ENCODE measurements around the gene L1CAM. TPM values are rescaled to one million over a fixed set of nuclear protein-coding genes. Genes with fewer than 3 reads are reported as not detected.

L1CAM gene
- total RNA-seq, 1 donor from 2014 or later, result 122 TPM

GRCh38 chrX:153844509-153845082 lies 41.4 kb downstream of the L1CAM start:
- DNase-seq (ENCODE audit: low read depth), result no peak

GRCh38 chrX:153836921-153837320 lies 49.1 kb downstream of the L1CAM start:
- TF ChIP-seq, protein P1, sequence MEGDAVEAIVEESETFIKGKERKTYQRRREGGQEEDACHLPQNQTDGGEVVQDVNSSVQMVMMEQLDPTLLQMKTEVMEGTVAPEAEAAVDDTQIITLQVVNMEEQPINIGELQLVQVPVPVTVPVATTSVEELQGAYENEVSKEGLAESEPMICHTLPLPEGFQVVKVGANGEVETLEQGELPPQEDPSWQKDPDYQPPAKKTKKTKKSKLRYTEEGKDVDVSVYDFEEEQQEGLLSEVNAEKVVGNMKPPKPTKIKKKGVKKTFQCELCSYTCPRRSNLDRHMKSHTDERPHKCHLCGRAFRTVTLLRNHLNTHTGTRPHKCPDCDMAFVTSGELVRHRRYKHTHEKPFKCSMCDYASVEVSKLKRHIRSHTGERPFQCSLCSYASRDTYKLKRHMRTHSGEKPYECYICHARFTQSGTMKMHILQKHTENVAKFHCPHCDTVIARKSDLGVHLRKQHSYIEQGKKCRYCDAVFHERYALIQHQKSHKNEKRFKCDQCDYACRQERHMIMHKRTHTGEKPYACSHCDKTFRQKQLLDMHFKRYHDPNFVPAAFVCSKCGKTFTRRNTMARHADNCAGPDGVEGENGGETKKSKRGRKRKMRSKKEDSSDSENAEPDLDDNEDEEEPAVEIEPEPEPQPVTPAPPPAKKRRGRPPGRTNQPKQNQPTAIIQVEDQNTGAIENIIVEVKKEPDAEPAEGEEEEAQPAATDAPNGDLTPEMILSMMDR (IDR thresholded peaks at IDR 0.05; ENCODE audit: insufficient read depth, low read length, poor library complexity, severe bottlenecking), result no peak
- no peak for DNase-seq (ENCODE audit: low read depth)
- Histone ChIP-seq H3K36me3 (ENCODE audit: control insufficient read depth, insufficient read depth, low read length) (no peaks in the 10 kb centered on the region), H3K4me3 (ENCODE audit: low read depth, low read length) (no peak overlapping the region), H3K27me3 (ENCODE audit: control insufficient read depth, insufficient read depth, low read length) (peaks cover 12% of the 10 kb centered on the region)

More at GRCh38 chrX:153844509-153845082, 41.4 kb downstream of the L1CAM start:
- H3K36me3 ChIP-seq (ENCODE audit: control insufficient read depth, insufficient read depth, low read length), result no peaks in the 10 kb centered on the region
- H3K4me3 ChIP-seq (ENCODE audit: low read depth, low read length), result no peak overlapping the region
- H3K27me3 ChIP-seq (ENCODE audit: control insufficient read depth, insufficient read depth, low read length), result peaks cover 3% of the 10 kb centered on the region
- TF ChIP-seq, protein P1 (IDR thresholded peaks at IDR 0.05; ENCODE audit: insufficient read depth, low read length, poor library complexity, severe bottlenecking), result no peak

DNA sequence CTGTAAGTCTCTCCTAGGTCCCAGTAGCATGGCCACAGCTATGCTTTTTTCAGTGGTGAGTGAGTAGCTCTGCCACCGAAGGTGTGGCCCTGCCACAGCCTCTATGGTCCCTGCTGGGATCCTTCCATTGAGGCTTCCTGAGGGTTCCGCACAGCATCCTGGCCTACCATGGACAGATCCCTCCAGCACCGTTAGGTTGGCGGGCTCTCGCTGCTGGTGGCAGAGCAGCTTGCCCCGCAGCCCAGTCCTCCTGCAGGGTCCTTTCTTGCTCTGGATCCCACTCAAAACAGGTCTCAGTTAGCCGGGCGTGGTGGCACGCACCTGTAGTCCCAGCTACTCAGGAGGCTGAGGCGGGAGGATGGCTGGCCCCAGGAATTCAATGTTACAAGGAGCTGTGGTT lies 53.2 kb downstream of the L1CAM start:
- DNase-seq (ENCODE audit: low read depth), result no peak
- H3K36me3 ChIP-seq (ENCODE audit: control insufficient read depth, insufficient read depth, low read length), result no peaks in the 10 kb centered on the region
- TF ChIP-seq, protein P1 (IDR thresholded peaks at IDR 0.05; ENCODE audit: insufficient read depth, low read length, poor library complexity, severe bottlenecking), result no peak

GRCh38 chrX:153831429-153832150 lies 54.4 kb downstream of the L1CAM start:
- Histone ChIP-seq H3K4me3 (ENCODE audit: low read depth, low read length) (no peak overlapping the region), H3K27me3 (ENCODE audit: control insufficient read depth, insufficient read depth, low read length) (peaks cover 44% of the 10 kb centered on the region), H3K36me3 (ENCODE audit: control insufficient read depth, insufficient read depth, low read length) (no peaks in the 10 kb centered on the region)
- TF ChIP-seq, protein P1 (IDR thresholded peaks at IDR 0.05; ENCODE audit: insufficient read depth, low read length, poor library complexity, severe bottlenecking), result no peak
- no peak for DNase-seq (ENCODE audit: low read depth)

More for the DNA sequence above, 53.2 kb downstream of the L1CAM start:
- Histone ChIP-seq H3K4me3 (ENCODE audit: low read depth, low read length) (no peak overlapping the region), H3K27me3 (ENCODE audit: control insufficient read depth, insufficient read depth, low read length) (peaks cover 44% of the 10 kb centered on the region)

GRCh38 chrX:153830640-153831428 lies 55.1 kb downstream of the L1CAM start:
- TF ChIP-seq, protein P1 (IDR thresholded peaks at IDR 0.05; ENCODE audit: insufficient read depth, low read length, poor library complexity, severe bottlenecking), result no peak
- Histone ChIP-seq H3K36me3 (ENCODE audit: control insufficient read depth, insufficient read depth, low read length) (no peaks in the 10 kb centered on the region), H3K4me3 (ENCODE audit: low read depth, low read length) (no peak overlapping the region), H3K27me3 (ENCODE audit: control insufficient read depth, insufficient read depth, low read length) (peaks cover 44% of the 10 kb centered on the region)
- DNase-seq (ENCODE audit: low read depth), result no peak
